GM21390 (cell line): ENCODE results near the gene PRIMA1.

Experiments used
- ATAC-seq: cut with Tn5 transposase; IDR thresholded peaks from one replicate; pipeline ENCODE4 v1.9.1; 2021; ENCODE audit not compliant: unreplicated experiment

Gene PRIMA1

DNA sequence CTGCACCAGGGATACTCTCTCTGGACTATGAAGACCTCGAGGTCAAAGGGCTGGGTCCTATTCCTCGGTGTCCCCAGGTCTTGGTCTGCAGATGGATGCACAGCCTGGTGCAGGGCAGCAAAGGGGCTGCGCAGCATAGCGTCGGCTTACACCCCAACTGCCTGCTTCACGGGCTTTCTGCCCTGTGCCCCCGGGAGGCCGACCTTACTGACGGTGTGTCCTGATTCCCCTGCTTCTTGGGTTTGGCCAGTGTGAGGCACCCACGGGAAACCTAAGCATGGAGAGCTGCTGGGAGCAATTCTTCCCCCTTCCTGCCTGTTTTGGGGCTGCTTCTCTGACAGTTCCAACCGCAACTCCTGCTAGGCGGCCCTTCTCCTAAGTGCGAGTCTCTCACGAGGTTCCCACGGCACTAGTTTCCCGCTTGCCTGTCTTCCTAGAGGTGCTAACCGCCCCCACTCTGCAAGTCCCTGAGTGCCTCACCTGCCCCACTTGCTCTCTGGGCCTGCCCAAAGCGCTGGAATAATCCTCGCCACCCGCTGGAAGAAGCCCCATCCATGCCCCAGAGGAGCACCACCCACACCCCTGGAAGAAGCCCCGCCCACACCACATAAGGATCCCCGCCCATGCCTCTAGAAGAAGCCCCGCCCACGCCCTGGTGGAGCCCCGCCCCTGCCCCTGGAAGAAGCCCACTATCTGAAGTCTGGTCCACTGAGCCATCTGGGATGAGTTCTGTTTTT lies 54.0 kb downstream of the PRIMA1 start:
- no peak for ATAC-seq

DNA sequence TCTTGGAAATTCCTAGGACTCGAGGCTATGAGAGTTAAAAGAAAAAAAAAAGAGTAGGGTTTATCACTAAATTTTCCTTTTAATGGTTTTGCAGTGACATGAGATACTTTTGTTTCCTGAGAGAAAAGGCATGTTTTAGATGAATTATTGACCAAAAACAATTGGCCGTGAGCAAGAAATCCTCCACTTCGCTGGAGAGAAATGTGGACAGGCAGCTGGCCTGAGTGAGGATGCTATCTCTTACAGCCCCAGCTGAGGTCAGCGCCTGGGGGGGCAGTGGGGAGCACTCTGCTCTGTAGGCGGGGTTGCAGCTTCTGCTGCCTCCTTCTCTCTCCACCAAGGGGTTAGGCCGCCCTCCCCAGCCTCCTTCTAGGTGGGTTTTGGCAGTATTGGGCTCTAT lies 54.7 kb downstream of the PRIMA1 start:
- ATAC-seq: no peak

- ATAC-seq: no peak
Observed at GRCh38 chr14:93733231-93733630, 55.1 kb downstream of the PRIMA1 start.

DNA sequence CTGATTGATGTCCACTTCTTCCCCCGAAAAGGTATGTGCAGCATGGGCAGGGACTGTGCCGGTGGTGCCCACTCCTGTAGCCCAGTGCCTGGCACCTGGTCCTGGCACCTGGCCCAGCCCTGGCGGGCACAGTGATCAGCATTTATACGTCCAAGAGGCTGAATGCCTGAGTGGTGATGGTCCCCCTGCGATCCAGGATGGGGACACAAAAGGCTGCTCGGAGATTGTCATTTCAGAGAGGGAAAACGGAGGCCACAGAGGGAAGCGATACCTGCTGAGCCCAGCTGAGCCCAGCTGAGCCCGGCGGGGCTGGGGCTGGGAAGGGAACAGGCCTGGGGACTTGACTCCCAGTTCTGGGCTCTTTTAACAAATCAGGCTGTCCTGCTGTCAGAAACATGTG lies 55.8 kb downstream of the PRIMA1 start:
- ATAC-seq: no peak

- ATAC-seq: no peak
Observed at GRCh38 chr14:93731753-93732152, 56.5 kb downstream of the PRIMA1 start.

DNA sequence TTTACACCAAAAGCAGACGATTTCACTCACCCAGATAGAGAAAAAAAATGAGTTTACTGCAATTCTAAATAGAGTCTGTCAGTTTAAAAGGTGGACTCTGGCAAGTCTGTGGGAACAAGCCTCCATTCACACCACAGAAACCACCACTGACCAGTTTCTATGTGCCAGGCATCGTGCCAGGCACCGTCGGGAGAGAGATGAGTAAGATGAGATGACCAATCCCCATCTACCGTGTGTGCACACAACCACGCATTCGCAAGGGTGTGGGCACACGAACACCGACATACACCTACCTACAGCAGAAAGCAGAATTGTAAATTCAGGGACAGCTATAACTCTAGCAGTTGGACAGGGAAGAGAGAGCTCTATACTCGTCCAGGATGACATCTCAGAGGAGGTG lies 58.3 kb downstream of the PRIMA1 start:
- no peak for ATAC-seq

DNA sequence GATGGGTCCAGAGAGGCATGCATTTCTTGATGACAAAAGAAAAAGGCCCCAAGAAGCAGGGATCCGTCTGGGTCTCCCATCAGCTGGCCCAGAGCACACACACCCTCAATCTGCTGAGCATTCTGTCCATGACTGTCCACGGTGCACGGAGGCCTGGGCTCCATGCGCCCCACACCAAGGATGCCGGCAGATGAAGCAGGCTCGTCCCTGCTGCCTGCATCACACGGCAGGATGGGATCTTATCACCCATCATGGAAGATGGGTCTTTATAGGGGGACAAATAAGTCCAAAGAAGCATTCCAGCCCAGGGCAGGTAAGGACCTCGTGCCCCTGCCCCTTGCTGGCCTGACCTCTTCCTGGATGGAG lies 59.7 kb downstream of the PRIMA1 start:
- ATAC-seq: no peak

- no peak for ATAC-seq
Observed at GRCh38 chr14:93727917-93728650, 60.2 kb downstream of the PRIMA1 start.

DNA sequence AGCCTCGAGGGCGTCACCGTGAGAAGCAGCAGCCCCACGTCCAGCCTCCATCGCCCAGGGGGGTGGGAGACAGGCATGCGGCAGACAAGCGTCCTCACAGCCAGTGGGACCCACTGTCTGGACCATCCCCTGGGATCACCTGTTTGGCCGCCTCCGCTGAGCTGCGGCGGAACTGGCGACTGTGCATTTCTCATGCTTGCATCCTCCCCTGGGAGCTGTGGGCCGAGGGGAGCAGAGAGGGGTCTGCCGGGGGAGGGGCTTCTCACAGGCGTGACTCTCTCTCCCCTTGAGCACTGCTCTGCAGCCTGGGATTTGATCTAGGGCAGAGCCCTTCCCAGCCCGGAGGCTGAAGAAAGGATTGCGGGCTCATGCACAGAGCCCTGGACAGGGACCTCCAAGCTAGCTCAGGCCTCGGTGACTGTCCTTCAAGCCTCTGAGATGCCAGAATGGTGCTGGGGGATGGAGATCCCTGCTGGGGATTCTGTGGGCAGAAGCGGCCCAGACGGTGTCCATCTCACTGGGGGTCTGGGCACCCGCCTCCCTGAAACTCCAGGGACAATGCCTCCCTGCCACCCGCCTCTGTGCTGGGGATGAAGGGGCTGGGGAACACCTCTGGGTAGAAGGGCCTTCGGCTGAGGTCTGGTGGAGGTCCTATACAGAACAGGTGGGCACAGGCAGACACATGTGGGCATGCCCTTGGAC lies 61.1 kb downstream of the PRIMA1 start:
- ATAC-seq: no peak

GRCh38 chr14:93725993-93726392 lies 62.3 kb downstream of the PRIMA1 start:
- no peak for ATAC-seq

- ATAC-seq: no peak
Observed at GRCh38 chr14:93725002-93725582, 63.2 kb downstream of the PRIMA1 start.

DNA sequence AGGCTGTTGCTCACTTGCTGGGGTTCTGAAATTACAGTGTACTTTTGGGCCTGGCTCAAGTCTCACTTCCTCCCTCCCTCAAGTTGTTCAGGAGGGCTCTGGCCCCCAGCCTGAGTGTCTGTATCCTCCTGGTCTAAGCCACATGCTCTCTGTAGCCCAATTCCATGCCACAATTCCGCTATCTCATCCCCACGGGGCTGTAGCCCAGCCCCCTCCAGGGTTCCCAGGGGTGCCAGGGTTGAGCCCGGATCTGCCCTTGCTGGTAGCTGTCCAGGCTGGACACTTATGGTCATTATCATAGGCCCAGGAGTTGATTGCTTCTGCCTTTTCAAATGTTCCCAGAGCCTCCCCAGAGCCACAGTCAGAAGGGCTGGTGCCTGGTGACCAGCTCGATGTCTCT lies 65.3 kb downstream of the PRIMA1 start:
- no peak for ATAC-seq

GRCh38 chr14:93720981-93721483 lies 67.3 kb downstream of the PRIMA1 start:
- no peak for ATAC-seq

GRCh38 chr14:93720076-93720815 lies 68.0 kb downstream of the PRIMA1 start:
- ATAC-seq: no peak

DNA sequence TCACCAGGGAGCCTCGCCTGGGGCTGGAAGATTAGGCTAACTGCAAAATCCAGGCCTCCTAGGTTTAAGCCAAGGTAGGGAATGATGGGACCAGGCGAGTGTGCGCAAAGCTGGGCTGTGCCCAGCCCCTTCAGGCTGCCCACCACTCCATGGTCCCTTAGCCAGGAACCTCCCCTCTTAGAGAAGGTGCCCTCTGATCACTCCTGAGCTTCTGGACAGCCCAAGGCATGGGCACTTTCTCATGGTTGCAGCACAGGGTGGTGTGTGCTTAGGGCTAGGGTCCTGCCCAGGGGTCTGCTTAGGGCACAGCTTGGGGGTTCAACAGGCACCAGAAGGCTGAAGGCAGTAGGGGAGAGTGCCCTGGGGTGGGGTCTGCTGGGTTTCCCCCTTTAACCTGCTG lies 69.0 kb downstream of the PRIMA1 start:
- no peak for ATAC-seq

DNA sequence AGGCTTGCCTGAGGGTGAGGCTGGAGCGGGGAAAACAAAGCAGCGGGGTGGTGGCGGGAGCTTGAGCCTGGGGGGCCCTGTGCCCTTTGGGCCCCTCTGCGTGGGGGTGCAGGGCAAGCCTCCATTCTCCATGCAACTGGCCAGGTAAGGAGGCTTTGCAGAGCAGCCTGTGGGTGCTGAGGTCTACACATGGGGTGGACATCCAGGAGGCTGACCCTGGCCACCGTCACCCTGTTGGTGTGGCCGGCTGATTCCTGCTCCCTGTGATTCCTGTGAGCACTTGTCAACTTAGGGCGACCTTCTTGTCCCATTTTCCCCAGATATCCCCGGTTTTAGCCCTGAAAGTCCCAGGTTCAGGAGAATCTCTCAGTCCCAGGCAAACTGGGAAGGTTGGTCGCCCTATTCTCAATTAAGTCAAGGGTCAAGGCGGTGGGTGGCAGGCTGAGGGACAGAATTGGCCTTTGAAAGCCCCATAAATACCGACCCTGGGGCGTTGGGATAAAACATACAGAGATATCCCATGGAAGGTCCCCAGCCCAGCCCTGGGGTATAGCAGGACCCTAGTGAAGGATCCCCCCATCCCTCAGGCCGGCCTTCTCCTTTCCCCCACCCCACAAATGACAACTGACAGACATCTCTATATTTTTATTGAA lies 70.5 kb downstream of the PRIMA1 start:
- ATAC-seq: no peak

DNA sequence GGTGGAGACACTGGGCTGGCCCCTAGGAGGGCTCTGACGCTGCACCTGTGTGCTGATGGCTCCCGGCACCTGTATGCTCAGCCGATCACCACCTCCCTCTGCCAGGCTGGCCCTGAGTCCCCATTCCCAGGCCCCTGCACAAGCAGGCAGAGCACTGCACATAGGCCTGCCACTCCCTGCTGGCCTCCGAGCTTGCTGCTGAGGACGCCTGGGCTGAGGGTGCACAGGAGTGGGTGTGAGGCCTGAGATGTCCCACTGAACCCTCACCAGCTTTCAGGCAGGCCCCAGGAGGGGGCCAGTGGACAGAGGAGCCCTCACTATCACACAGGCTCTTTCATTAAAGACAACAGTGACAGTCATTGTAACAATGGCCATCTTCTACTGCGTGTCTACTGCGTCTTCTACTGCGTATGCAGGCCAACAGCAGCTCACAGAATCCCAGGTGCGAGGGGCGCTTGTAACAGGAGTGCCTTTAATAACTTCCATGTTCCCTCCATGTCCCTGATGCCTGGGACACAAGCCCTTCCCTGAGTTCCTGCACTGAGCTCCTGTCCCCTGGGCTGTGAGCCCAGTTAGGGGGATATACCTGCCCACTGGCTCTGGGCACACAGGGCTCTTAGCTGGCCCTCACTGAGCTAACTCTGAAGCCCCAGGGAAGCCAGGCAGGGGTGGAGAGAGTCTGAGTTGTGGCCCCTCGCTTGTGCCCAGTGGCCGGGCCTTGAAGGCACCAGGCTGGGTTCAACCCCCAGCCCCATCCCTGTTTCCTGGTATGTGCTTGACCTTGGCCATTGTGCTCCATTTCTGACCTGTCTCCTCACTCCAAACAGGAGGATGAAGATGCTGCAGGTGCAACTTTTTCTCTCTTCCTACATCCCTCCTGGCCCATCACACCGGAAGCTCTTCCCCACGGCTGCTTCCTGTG lies 71.3 kb downstream of the PRIMA1 start:
- ATAC-seq: no peak

DNA sequence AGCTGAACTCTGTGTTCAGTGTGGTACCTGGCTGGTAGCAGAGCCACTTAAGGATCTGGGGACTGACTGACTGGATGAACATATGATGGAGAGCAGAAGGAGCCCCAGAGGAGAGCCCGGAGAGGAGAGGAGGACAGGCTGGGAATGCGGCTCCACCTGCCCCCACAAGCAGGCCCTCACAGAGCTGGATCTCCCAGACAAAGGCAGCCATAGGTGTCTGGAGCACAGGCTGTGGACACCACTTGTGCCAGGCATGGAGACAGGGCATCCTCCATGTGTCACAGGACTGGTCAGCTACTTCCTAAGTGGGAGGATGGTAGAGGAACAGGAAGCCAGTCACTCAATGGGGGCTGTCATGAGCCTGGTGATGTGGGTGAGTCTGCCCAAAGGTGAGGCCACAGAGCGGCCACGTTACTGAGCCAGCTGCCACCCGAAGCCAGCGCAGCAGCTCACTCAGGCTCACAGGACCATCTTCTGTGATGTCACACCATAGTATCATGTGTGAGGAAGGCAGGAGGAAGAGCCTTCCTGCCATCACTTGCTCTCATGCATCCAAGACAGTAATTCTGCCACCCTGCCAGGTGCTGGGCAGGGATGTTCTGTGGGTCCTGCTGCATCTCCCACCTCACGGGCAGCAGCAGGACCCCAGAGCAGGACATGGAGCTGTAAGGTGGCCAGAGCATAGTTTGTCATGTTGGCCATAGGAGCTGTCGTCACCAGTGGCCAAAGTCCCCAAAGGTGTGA lies 72.1 kb downstream of the PRIMA1 start:
- ATAC-seq: no peak
